Activated CD8-positive, alpha-beta memory T cell treated with anti-CD3 and anti-CD28 coated beads, Interleukin-2, amount 50 U/mL, for 48 hours (primary cell): ENCODE results near the gene LONP2.
"Not testable (repeated sequence)": the region's sequence is repeated elsewhere in the genome, so short reads cannot be mapped to it uniquely, and the experiment has no call there.

ENCODE experiments used
- DNase-seq: peaks from one replicate; pipeline ENCODE4 v3.0.0-alpha.2; 2020

Gene LONP2

GRCh38 chr16:48235556-48236136 is 8.5 kb upstream of the LONP2 start:
- DNase-seq, result no peak

DNA sequence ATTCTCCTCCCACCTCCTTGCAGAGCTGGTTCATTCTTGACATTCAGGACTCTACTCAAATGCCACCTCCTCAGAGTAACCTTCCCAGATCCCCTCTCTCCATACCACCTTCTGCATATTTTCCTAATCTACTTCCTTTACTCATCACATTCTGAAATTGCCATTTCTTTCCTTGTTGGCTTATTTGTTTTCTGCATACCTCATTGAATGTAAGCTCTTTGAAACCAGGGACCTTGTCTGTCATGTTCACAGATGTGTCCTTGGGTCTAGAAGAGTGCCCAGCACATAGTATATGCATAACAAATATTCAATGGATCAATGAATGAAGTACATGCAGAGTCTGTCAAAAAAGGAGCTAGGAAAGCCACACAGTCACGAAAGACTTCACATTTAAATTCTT is 7.8 kb upstream of the LONP2 start:
- DNase-seq, result no peak

DNA sequence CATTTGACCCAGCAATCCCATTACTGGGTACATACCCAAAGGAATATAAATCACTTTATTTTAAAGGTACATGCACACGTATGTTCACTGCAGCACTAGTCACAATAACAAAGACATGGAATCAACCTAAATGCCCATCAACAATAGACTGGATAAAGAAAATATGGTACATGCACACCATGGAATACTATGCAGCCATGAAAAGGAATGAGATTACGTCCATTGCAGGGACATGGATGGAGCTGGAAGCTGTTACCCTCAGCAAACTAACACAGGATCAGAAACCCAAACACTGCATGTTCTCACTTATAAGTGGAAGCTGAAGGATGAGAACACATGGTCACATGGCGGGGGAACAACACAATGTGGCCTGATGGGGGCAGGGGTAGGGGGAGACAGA is 4.0 kb upstream of the LONP2 start:
- DNase-seq, result not testable (repeated sequence)

DNA sequence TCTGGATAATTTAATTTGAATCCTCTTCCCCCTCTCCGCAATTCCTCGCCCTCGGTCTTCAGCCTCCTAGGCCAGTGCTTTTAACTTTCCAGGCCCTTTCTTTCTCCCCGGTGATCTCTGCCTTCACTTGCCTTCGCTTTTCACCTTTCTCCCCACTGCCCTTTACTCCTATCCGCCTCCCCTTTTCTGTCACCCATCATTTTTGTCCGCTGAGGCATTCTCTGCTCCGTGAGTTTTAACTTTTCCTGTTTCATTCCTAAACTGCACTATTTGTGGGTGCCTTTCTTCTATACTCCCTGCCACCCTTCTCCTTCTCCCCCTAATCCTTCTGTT is 729 bp downstream of the LONP2 start:
- no peak for DNase-seq

GRCh38 chr16:48246066-48246465 is 2.0 kb downstream of the LONP2 start:
- DNase-seq, result no peak

DNA sequence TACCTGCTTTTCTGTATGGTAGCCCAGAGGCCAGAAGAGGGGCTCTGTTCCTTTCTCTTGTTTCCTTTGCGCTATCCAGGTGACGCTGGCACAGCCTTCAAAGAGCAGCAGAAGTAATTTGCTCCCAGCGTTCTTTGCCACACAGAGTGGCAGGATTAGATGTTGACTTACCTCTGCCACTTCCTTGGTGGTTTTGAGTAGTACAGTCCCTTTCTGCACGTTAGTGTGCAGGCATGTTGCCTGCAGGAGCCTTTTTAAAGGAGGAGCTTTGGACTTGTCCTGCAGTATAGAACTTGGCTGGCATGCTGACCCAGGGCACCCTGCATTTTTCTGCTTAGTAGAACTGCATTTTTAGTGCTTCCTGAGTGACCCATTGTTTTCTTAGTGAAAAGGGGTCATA is 3.2 kb downstream of the LONP2 start, which contains the start of gene ABCC11:
TSS of gene ABCC11 (minus strand) at position 229 of the 400 bp plus-strand sequence. CDS start 15,618 bp downstream, outside the sequence.
- DNase-seq, result no peak

GRCh38 chr16:48250520-48251278 is 6.6 kb downstream of the LONP2 start:
- no peak for DNase-seq

GRCh38 chr16:48252013-48252412 is 7.9 kb downstream of the LONP2 start:
- no peak for DNase-seq

DNA sequence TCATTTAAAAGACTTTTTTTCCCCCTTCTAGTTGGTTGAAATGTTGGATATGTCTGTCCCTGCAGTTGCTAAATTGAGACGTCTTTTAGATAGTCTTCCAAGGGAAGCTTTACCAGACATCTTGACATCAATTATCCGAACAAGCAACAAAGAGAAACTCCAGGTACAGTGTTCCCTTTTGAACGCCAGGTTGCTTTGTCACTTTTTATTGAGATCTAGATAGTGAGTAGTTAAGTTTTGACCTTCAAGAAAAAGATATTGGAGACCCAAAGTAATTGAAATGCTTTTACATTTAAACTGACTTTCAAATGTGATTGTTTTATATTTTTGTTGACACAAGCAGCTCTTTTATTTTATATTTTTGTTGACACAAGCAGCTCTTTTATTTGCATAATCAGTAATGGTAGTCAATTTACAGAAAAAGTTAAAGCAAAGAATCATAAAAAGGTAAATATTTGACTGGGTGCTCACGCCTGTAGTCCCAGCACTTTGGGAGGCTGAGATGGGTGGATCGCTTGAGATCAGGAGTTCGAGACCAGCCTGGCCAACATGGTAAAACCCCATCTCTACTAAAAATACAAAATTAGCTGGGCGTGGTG is 12.6 kb downstream of the LONP2 start:
- no peak for DNase-seq

DNA sequence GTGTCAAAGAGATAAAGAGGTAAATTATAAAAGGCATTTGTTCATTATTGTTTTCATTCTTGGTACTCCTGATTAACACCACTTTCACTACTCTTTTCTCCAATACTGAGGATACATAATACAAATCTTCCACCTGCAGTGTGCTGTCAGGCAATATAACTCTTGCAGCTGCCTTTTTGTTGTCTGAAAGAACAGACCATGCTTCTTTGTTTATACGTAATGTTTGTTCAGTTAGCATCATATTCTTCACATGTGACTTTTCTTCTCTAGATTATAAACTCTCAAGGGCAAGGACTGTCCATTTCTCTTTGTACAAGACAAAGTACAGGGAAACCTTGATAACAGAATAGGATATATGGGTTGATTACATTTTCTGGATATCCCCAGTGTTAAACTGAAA is 17.5 kb downstream of the LONP2 start:
- DNase-seq, result no peak

GRCh38 chr16:48262631-48263030 is 18.5 kb downstream of the LONP2 start:
- no peak for DNase-seq

- DNase-seq, result no peak
Measured at GRCh38 chr16:48269011-48269410, 24.9 kb downstream of the LONP2 start.

DNA sequence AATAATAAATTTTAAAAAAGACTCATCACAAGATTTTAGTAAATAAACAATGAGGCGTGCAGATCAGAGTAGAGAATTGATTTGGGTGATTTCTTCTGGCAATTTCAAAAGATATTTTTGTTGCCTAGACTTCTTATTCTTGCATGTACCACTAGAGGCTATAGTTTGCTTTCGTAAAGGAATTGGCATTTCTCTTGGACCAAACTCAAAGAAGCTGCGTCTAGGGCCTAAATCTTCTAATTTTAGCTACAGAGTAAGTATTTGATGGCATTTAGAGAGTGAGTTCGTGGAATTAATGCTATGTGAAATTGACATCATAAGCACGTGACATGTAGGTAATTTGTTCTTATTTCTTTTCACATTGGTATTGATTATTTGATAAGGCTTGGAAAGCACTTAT is 27.6 kb downstream of the LONP2 start:
- no peak for DNase-seq

DNA sequence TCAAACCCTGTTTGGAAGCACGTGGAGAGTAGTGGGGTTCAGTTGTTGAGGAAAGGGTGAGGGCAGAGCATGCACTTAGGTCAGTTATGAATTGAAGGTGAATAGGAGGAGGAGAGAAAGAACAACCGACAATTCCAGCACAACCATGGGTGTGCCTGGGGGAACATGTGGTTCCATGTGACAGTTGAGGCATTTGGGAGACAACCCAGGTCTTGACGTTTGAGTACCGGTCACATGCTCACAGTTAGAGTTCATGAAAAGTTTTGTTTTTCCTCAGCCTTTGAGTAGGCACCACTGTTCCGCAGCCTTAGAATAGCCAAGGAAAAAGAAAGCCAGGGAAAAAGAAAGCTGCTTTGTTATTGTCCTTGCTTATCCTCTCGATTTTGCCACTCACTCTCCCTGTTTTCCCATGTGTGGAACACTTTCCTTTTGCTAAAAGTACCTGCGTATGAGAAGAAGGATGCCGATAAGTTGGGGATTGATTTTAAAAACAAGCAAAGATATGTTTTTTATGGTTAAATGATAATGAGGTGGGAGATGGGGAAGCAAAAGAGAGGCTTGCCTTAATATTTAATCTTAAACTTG is 28.8 kb downstream of the LONP2 start:
- no peak for DNase-seq

DNA sequence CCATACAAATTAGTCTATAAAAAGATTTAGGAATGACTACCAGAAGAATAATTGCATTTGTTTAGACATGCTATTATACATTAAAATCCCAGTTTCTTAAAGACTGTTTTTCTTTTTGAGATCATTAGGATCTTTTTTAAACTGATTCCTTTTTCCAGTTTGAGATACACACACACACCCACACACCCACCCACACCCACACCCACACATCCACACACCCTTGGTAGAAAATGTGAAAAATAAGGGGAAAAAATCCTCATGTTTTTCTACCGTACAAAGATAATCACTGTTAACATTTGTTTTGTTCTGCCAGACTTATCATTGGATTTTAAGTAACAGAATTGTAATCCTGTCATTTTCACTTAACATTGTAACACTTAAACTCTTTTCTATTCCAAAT is 30.4 kb downstream of the LONP2 start:
- no peak for DNase-seq

- no peak for DNase-seq
Measured at GRCh38 chr16:48276102-48276501, 32.0 kb downstream of the LONP2 start.

DNA sequence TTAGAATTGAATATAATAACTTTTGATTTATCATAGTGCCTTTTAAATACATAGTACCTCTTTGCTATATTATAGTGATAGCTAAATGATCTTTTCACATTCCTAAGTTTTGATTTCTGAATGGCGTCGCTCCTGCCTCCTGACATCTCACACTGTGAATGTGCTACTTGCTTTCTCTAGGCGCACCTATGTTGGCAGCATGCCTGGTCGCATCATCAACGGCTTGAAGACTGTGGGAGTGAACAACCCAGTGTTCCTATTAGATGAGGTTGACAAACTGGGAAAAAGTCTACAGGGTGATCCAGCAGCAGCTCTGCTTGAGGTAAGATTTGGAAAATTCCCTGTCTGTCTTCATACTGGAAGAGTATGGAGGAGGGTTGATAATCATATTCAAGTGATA is 33.1 kb downstream of the LONP2 start:
- no peak for DNase-seq

DNA sequence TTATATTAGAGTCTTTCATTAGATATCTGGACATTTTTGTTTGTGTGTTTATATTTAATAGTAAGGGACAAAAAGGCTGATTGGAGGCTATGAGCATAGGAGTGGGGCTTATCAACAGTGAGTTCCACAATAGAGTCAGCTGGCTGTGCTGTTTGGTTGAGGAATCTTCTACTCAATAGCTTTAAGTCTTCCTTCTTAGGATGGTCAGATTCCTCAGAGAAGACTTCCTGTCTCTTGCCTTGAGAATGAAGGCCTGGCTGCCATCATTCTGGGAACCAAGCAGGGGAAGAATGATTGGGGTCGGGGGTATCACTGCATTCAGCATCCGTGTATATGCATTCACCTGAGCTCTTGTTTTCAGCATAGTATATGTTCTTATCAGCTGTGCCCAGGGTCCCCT is 35.1 kb downstream of the LONP2 start:
- no peak for DNase-seq

GRCh38 chr16:48280546-48280945 is 36.4 kb downstream of the LONP2 start:
- no peak for DNase-seq

DNA sequence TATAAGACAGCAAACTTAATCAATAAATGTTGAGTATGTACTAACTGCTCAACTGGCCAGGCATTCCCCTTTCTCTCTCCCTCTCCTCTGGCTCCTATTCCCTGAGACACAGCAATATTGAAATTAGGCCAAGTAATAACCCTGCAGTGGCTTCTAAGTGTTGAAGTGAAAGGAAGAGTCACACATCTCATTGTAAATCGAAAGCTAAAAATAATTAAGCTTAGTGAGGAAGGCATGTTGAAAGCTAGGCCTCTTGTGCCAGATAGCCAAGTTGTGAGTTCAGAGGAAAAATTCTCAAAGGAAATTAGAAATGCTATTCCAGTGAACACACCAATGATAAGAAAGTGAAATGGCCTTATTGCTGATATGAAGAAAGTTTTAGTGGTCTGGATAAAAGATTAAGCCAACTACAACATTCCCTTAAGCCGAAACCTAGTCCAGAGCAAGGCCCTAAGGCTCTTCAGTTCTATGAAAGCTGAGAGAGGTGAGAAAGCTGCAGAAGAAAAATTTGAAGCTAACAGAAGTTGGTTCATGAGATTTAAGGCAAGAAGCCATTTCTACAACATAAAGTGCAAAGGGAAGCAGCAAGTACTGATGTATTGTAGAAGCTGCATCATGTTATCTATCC is 38.6 kb downstream of the LONP2 start:
- no peak for DNase-seq

- no peak for DNase-seq
Measured at GRCh38 chr16:48284772-48285409, 40.8 kb downstream of the LONP2 start.

DNA sequence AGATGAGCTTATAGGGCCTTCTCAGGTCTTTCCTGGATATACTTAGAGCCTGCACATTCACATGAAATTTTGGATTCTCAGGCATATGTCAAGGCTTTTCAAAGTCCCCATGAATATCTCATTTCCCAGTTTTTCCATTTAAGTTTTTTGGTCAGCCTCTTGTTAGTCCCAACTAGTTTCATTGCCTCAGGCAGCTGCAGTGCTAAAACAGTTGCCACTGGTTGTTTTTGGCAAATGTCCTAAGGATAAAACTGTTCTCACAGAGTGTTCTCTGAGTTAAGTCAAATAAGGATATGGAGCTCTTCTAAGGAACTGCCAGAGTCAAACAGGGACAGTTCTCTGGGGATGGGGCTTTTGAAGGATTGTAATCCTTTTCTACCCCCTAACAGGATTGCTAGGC is 43.1 kb downstream of the LONP2 start:
- no peak for DNase-seq

DNA sequence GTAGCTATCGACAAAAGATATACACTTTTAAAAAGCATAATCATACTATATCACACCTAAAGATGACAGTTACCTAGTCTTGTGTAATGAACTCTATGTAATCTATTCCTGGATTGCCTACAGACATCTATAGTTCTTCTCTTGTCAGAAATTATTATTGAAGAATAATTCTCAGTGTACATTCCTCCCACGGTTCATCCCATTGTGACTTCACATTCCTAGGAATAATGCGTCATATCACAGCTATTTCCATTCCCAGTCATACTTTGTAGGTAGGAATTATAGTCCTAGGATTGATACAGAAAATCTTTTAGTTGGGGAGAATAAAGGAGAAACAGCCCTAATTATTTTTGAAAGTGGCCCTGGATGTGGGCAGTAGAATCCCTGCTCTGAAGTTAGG is 47.2 kb downstream of the LONP2 start:
- DNase-seq, result no peak
